Stomach (tissue), 9 donors: ENCODE measurements around the gene FAM222A. TPM values are rescaled to one million over a fixed set of nuclear protein-coding genes. Genes with fewer than 3 reads are reported as not detected.
A peak's percentile ranks its signal among the peaks of the same experiment; 100 is the strongest.

Experiments
- DNase-seq, 2 donors: peaks; one replicate each; pipeline versions ENCODE4 v3.0.0 to v3.0.0-alpha.2; 2013 to 2019
- H3K27ac ChIP-seq, 5 donors: fragments of 200-600 bp in 4 of 5; sonication (generic) in 4 of 5; one replicate each; pipeline ENCODE4 v1.5.1; 2013 to 2019; ENCODE audit warnings: mild to moderate bottlenecking in 1 of 5, moderate library complexity in 1 of 5
- H3K27me3 ChIP-seq, 3 donors: fragments of 200-600 bp; sonication (generic); one replicate each; pipeline ENCODE4 v1.5.1; 2017 to 2019; ENCODE audit warnings: mixed run types in 1 of 3
- H3K36me3 ChIP-seq, 4 donors: fragments of 200-600 bp; sonication (generic); 1 replicate in 3 of 4; 2 replicates in 1 of 4; pipeline ENCODE4 v1.5.1; 2016 to 2019
- H3K4me1 ChIP-seq, 4 donors: fragments of 200-600 bp; sonication (generic); one replicate each; pipeline ENCODE4 v1.5.1; 2016 to 2019
- H3K4me3 ChIP-seq, 4 donors: fragments of 200-600 bp; sonication (generic) in 3 of 4; one replicate each; pipeline ENCODE4 v1.5.1; 2016 to 2019; ENCODE audit warnings: mild to moderate bottlenecking in 1 of 4
- H3K9me3 ChIP-seq, 4 donors: fragments of 200-600 bp; sonication (generic); one replicate each; pipeline ENCODE4 v1.5.1; 2016 to 2019
- CTCF ChIP-seq, 7 experiments: fragments of 450-650 bp in 4 of 7; fragments of 200-600 bp in 3 of 7; sonication (generic) in 3 of 7; IDR thresholded peaks; one replicate each; pipeline ENCODE4 v1.5.1; 2016 to 2019; ENCODE audit warnings: antibody characterized with exemption in 7 of 7, control low read depth in 2 of 7, mild to moderate bottlenecking in 1 of 7
- EP300 ChIP-seq: sonication (generic); formaldehyde crosslinking; IDR thresholded peaks from one replicate; pipeline ENCODE4 v1.6.1; 2017; ENCODE audit warnings: antibody characterized with exemption
- POLR2A ChIP-seq, 4 donors: fragments of 450-650 bp; IDR thresholded peaks; one replicate each; pipeline ENCODE4 v1.6.1; 2016; ENCODE audit warnings: antibody characterized with exemption in 4 of 4, control low read depth in 2 of 4, mild to moderate bottlenecking in 1 of 4, moderate library complexity in 1 of 4
- POLR2AphosphoS5 ChIP-seq, 3 donors: sonication (generic); formaldehyde crosslinking; IDR thresholded peaks; one replicate each; pipeline ENCODE4 v1.6.1; 2016; ENCODE audit warnings: antibody characterized with exemption in 3 of 3
- WGBS, 5 donors: extraction: QIAGEN DNeasy Blood & Tissue Kit in 3 of 5; methylation state at CpG; one replicate each; pipeline versions ENCODE4 v1.1.5 to v1.1.7; 2013 to 2018; 5-methylcytosine and 5-hydroxymethylcytosine counted together
- intact Hi-C: fragments of 100-400 bp; cut with DNase I; formaldehyde crosslinking; loops from one replicate; pipeline ENCODE4 v1.15.1; 2023; ENCODE audit warnings: low total_unique reads
- polyA plus RNA-seq, 3 donors: library from polyadenylated mRNA; stranded (reverse); fragments of 200-250 nt; gene quantifications; one replicate each; pipeline ENCODE4 v1.2.3, GENCODE V29; 2013
- total RNA-seq, 5 donors: library from RNA; depleted of rRNA; stranded (reverse); fragments of >200 nt; gene quantifications; one replicate each; pipeline versions ENCODE4 v1.1.0 to v1.2.3, GENCODE V29; 2014 to 2016
- donor health status: healthy with polysubstance abuse.
- donor health status: Bipolar disorder and iron deficiency.
- donor health status: healthy.

The FAM222A gene
- total and polyA plus RNA-seq, 8 donors = 1.7 to 19.7 (median 4.5) TPM

- peaks cover 0 to 50% (median 4%) of the 10 kb centered on the region in 3 donors for H3K27me3 ChIP-seq
- intact Hi-C loops = no loop called here
- no peaks in the 10 kb centered on the region for H3K9me3 ChIP-seq
- peaks cover 39 to 83% (median 60%) of the 10 kb centered on the region in 4 donors for H3K4me1 ChIP-seq
- no peaks in the 10 kb centered on the region for H3K36me3 ChIP-seq
- 62 to 70% (median 66%) methylated on average over 12 of the region's 12 CpGs for WGBS, 5 donors
- no peak for DNase-seq
- TF ChIP-seq EP300 (no peak), POLR2A (IDR thresholded peaks at IDR 0.05) (no peak)
- no peak overlapping the region for H3K4me3 ChIP-seq
- H3K27ac ChIP-seq = peak overlapping the region in 3 of 5 donors; percentile 33 to 69 (median 42)
These were observed 5.7 kb downstream of the FAM222A start for GRCh38 chr12:109719123-109720022.

- 58 to 71% (median 68%) methylated on average over 5 to 12 of the region's 12 CpGs for WGBS, 5 donors
- peak in 1 of 2 donors; percentile 70 for DNase-seq
- intact Hi-C loops = no loop called here
These were observed 6.7 kb downstream of the FAM222A start for GRCh38 chr12:109720152-109720856.

GRCh38 chr12:109720857-109721189, 7.2 kb downstream of the FAM222A start:
- intact Hi-C loops = no loop called here
- Histone ChIP-seq H3K9me3 (no peaks in the 10 kb centered on the region), H3K27ac (peak overlapping the region in 3 of 5 donors; percentile 33 to 69 (median 42)), H3K36me3 (no peaks in the 10 kb centered on the region), H3K4me1 (peaks cover 26 to 81% (median 53%) of the 10 kb centered on the region in 4 donors), H3K4me3 (no peak overlapping the region), H3K27me3 (peaks cover 0 to 36% (median 4%) of the 10 kb centered on the region in 3 donors)
- no peak for DNase-seq
- TF ChIP-seq POLR2A (IDR thresholded peaks at IDR 0.05) (no peak), EP300 (no peak), POLR2AphosphoS5 (IDR thresholded peaks at IDR 0.05) (no peak), CTCF (IDR thresholded peaks at IDR 0.05) (no peak)
- WGBS, 5 donors = 33 to 57% (median 43%) methylated on average over 1 of the region's 1 CpG

More at GRCh38 chr12:109720152-109720856, 6.7 kb downstream of the FAM222A start:
- Histone ChIP-seq H3K9me3 (no peaks in the 10 kb centered on the region), H3K4me3 (no peak overlapping the region), H3K27me3 (peaks cover 0 to 41% (median 4%) of the 10 kb centered on the region in 3 donors), H3K36me3 (no peaks in the 10 kb centered on the region), H3K27ac (peak overlapping the region in 3 of 5 donors; percentile 33 to 69 (median 42)), H3K4me1 (peaks cover 30 to 81% (median 54%) of the 10 kb centered on the region in 4 donors)
- TF ChIP-seq POLR2A (IDR thresholded peaks at IDR 0.05) (no peak), POLR2AphosphoS5 (IDR thresholded peaks at IDR 0.05) (no peak), EP300 (no peak), CTCF (IDR thresholded peaks at IDR 0.05) (no peak)

GRCh38 chr12:109721276-109721675, 7.7 kb downstream of the FAM222A start:
- 74 to 91% (median 86%) methylated on average over 10 of the region's 10 CpGs for WGBS, 5 donors
- Histone ChIP-seq H3K27ac (peak overlapping the region in 4 of 5 donors; percentile 16 to 69 (median 38)), H3K36me3 (no peaks in the 10 kb centered on the region), H3K4me3 (no peak overlapping the region), H3K4me1 (peaks cover 23 to 81% (median 50%) of the 10 kb centered on the region in 4 donors), H3K27me3 (peaks cover 0 to 33% (median 4%) of the 10 kb centered on the region in 3 donors), H3K9me3 (no peaks in the 10 kb centered on the region)
- TF ChIP-seq POLR2A (IDR thresholded peaks at IDR 0.05) (no peak), EP300 (no peak), CTCF (IDR thresholded peaks at IDR 0.05) (no peak), POLR2AphosphoS5 (IDR thresholded peaks at IDR 0.05) (no peak)
- intact Hi-C loops = no loop called here
- DNase-seq = peak; percentile 65 to 74
